ENCODE data around the gene EML1.

DNA sequence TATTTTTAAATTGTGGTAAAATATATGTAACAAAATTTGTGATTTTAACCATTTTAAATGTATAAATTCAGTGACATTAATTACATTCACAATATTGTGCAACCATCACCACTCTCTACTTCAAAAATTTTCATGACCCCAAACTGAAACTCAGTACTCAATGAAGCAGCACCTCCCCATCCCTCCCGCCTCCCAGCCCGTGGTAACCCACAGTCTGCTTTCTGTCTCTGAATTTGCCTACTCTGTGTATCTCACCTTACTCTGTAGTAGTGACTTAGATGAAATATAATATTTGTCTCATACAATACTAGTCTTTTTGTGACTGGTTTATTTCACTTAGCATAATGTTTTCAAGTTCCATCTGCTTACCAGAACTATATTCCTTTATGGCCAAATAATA, 36.2 kb downstream of the EML1 start:
- TF ChIP-seq ZNF274 (CRISPR knock-in tag; IDR thresholded peaks at IDR 0.05) (no peak), MAZ (IDR thresholded peaks at IDR 0.05; ENCODE audit: borderline replicate concordance, low read depth, low read length) (no peak), MAZ (CRISPR knock-in tag; IDR thresholded peaks at IDR 0.05; ENCODE audit: low read depth) (no peak), RELA (CRISPR knock-in tag; IDR thresholded peaks at IDR 0.05) (no peak), EHMT2 (IDR thresholded peaks at IDR 0.05; ENCODE audit: borderline replicate concordance, low read depth, low read length) (no peak), NR2F1 (CRISPR knock-in tag; IDR thresholded peaks at IDR 0.05) (no peak), ZFP37 (CRISPR knock-in tag; IDR thresholded peaks at IDR 0.05; ENCODE audit: borderline replicate concordance) (no peak), SOX6 (IDR thresholded peaks at IDR 0.05) (no peak), SOX6 (CRISPR knock-in tag; IDR thresholded peaks at IDR 0.05) (no peak)
- TF ChIP-seq, protein P1, sequence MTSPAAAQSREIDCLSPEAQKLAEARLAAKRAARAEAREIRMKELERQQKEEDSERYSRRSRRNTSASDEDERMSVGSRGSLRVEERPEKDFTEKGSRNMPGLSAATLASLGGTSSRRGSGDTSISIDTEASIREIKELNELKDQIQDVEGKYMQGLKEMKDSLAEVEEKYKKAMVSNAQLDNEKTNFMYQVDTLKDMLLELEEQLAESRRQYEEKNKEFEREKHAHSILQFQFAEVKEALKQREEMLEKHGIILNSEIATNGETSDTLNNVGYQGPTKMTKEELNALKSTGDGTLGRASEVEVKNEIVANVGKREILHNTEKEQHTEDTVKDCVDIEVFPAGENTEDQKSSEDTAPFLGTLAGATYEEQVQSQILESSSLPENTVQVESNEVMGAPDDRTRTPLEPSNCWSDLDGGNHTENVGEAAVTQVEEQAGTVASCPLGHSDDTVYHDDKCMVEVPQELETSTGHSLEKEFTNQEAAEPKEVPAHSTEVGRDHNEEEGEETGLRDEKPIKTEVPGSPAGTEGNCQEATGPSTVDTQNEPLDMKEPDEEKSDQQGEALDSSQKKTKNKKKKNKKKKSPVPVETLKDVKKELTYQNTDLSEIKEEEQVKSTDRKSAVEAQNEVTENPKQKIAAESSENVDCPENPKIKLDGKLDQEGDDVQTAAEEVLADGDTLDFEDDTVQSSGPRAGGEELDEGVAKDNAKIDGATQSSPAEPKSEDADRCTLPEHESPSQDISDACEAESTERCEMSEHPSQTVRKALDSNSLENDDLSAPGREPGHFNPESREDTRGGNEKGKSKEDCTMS (CRISPR knock-in tag; conservative IDR thresholded peaks at IDR 0.05), result no peak
- TF ChIP-seq, protein P2, sequence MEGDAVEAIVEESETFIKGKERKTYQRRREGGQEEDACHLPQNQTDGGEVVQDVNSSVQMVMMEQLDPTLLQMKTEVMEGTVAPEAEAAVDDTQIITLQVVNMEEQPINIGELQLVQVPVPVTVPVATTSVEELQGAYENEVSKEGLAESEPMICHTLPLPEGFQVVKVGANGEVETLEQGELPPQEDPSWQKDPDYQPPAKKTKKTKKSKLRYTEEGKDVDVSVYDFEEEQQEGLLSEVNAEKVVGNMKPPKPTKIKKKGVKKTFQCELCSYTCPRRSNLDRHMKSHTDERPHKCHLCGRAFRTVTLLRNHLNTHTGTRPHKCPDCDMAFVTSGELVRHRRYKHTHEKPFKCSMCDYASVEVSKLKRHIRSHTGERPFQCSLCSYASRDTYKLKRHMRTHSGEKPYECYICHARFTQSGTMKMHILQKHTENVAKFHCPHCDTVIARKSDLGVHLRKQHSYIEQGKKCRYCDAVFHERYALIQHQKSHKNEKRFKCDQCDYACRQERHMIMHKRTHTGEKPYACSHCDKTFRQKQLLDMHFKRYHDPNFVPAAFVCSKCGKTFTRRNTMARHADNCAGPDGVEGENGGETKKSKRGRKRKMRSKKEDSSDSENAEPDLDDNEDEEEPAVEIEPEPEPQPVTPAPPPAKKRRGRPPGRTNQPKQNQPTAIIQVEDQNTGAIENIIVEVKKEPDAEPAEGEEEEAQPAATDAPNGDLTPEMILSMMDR (CRISPR knock-in tag; IDR thresholded peaks at IDR 0.05), result no peak
- TF ChIP-seq, protein P3, sequence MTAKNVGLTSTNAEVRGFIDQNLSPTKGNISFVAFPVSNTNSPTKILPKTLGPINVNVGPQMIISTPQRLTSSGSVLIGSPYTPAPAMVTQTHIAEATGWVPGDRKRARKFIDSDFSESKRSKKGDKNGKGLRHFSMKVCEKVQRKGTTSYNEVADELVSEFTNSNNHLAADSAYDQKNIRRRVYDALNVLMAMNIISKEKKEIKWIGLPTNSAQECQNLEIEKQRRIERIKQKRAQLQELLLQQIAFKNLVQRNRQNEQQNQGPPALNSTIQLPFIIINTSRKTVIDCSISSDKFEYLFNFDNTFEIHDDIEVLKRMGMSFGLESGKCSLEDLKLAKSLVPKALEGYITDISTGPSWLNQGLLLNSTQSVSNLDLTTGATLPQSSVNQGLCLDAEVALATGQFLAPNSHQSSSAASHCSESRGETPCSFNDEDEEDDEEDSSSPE (CRISPR knock-in tag; IDR thresholded peaks at IDR 0.05), result no peak
